NCI-H446 treated with DMSO at 0.1 percent for 48 hours (cell line): Measurements from ENCODE around the gene RBM6.
"Not testable (repeated sequence)": the region's sequence is repeated elsewhere in the genome, so short reads cannot be mapped to it uniquely, and the experiment has no call there.

Experiments used
- DNase-seq: peaks from one replicate; lab custom pipeline; 2025; lab: John Stamatoyannopoulos, UW

Gene RBM6, protein sequence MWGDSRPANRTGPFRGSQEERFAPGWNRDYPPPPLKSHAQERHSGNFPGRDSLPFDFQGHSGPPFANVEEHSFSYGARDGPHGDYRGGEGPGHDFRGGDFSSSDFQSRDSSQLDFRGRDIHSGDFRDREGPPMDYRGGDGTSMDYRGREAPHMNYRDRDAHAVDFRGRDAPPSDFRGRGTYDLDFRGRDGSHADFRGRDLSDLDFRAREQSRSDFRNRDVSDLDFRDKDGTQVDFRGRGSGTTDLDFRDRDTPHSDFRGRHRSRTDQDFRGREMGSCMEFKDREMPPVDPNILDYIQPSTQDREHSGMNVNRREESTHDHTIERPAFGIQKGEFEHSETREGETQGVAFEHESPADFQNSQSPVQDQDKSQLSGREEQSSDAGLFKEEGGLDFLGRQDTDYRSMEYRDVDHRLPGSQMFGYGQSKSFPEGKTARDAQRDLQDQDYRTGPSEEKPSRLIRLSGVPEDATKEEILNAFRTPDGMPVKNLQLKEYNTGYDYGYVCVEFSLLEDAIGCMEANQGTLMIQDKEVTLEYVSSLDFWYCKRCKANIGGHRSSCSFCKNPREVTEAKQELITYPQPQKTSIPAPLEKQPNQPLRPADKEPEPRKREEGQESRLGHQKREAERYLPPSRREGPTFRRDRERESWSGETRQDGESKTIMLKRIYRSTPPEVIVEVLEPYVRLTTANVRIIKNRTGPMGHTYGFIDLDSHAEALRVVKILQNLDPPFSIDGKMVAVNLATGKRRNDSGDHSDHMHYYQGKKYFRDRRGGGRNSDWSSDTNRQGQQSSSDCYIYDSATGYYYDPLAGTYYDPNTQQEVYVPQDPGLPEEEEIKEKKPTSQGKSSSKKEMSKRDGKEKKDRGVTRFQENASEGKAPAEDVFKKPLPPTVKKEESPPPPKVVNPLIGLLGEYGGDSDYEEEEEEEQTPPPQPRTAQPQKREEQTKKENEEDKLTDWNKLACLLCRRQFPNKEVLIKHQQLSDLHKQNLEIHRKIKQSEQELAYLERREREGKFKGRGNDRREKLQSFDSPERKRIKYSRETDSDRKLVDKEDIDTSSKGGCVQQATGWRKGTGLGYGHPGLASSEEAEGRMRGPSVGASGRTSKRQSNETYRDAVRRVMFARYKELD

DNA sequence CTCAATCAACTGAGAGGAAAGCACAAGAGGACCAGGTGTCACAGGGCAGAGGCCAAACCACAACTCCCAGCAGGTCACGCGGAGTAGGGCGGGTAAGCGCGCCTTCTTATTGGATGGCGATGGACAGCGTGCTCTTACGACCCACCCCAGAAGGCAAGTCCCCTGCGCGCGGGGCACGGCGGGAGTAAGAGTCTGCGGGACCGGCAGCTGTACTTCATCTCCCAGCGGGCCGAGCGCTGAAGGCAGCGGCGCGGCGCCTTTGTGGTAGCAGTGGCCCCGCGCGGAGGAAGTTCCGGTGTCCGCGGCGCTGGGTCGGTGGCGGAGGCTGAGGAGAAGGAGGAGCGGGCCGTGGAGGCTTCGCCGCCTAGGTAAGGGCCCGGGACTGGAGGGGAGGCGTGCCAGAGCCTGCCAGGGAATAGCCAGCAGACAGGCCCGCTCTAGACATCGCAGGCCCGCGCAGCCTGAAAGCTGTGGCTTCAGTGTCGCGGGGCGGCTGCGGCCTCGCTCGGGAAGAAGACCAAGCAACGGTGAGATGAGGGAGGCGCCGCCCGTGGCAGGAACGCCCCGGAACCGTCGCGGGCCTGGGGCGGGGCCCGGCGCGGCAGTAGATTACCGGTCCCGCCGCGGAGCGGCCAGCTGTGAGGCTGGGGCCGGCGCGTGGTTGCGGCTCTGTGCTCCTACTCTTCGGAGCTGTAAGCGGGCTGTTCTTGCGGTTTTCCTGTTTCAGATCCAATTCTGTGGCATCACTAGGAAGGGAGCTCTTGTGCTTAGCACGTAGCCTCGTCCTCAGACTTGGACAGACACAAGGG lies at the start of gene RBM6:
Gene RBM6 (plus strand): TSS at position 293 of the 809 bp plus-strand sequence. CDS start 22,492 bp downstream, outside the sequence.
- peak; percentile 91 for DNase-seq

DNA sequence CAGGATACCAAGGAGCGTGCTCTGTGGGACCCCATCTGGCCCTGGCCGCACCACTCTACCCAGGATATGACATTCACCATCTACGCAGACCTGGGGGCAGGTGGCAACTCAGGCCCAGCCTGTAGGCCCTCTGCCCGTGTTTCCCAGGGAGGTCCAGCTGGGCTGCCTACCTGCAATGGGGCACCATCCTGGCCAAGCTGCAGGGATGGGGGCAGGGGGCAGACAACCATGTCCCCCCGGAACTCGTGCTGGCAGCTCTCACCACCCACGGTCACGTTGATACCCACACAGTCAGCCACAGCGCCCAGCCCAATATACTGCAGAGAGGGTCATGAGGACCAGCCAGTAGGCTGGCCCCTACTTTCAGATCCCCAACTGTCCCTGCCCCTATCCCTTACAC lies 44.2 kb upstream of the RBM6 start:
- DNase-seq = no peak

DNA sequence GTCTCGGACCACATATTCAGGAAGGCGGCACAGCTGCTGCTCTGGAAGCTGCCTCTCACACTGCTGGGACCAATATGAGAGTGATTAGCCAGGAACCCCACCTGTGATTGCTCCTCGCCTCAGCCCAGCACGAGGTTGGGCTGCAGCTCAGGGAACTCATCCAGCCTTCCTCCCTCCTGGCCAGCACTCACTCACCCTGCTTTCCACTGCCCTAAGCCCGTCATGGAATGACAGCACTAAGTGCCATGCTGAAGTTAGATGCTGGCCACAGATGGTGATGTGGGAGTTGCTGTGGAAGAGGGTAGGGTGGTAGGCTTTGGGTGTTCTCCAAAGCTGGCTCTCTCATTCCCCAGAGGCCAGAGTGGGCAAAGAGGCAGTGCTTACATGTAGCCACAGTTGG lies 43.6 kb upstream of the RBM6 start:
- DNase-seq = no peak

DNA sequence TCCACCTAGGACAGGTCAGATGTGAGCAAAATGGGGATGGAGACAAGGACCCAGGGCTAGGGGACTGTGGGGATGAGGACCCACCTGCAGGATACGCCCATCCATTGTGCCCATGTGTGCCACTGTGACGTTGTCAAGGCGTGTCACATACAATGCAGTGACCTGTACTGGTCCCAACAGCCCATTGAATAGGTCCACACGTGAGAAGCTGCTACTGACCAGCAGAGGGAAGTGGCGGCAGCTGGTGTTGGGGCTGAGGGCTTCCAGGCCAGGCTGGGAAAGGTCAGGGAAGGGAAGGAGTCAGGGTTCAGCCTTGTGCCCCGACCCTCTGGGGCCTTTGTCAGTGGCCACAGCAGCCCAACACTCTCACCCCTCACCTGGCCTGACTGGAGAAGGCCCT lies 41.0 kb upstream of the RBM6 start:
- DNase-seq = no peak

DNA sequence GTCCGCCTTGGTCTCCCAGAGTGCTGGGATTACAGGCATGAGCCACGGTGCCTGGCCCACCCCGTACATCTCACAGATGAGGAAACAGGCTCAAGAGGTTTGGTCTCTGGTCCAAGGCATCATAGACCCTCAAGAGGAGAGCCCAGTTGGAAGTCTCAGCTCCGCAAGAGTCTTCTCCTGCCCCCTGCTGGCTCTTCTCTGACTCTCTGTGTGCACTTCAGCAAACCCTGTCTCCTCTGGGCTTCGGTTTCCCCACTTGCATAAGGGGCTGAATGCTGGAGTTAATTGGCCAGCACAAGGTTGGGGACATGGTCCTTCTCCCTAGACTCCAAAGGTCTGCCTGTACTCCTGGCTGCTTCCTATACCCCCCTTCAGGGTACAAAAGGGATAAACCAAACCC lies 40.1 kb upstream of the RBM6 start:
- DNase-seq = no peak

DNA sequence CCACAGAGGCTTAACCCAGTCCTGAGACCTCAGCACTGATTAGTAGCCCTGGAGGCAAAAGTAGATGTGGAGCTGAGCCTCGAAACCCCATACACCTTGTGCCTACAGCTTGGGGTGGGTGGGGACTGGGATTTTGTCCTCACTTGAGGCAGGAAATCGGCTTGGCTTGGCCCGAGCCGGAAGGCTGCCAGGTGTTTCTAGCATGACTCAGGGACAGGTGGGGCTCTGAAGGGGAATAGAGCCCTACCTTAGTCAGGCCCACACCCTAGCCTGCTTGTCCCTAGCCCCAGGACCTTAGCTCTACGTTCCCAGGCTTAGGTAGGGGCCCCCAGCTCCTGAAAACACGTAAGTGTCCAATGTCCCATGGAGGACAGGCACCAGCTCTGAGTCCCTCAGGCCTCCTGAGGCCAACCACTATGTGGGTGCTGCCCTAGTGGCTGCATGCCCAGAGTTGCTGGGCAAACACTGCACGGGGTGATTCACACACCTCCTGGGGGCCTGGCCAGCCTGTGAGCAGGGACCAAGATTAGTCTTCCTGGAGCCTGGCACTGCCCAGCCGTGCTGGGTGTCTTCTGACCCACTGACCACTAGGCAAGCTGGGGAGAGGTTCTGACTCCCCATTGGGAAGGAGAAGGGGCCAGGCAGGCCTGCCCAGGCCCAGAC lies 39.3 kb upstream of the RBM6 start:
- no peak for DNase-seq

DNA sequence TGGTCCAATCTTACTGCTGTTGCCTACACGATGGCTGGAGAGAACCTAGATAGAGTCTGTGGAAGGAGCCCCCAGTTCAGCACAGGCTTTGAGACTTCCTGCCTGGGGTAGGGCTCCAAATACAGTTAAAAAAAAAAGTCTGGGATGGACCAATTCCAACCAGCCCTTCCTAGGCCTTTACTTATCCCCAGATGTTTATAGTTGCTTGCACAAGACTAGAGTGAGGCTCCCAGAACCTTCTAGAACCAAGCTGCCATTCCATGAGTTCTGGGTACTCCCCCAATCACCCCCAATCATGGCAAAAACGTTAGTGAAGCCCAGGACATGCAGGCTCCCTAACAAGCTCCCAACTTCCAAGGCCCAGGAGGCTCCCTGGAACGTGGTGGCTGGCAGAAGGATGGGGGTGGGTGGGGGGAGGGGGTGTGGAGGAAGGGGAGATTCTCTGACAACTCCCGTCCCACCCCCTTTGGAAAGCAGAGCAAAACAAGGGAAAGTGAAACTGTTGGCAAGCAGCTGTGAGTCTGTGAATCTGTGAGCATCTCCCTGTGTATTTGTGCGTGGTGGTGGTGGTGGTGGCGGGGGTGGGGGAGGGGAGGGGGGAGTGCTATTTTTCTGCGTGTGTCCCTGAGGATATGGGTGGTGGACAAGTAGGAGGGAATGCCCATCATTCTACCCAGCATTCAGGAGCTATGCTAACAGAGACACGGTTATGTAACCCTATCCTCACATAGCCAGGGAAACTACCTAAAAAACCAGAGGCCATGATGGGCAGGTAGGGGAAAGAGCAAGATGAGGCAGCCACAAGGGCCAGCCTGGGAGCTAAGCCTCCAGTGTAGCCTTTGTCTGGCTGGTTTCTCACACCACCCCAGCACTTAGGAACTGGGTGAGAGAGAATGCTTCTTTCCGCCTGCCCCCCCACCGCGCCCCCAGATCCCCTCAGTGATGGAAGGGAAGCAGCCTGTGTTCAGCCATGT lies 38.3 kb upstream of the RBM6 start:
- no peak for DNase-seq

DNA sequence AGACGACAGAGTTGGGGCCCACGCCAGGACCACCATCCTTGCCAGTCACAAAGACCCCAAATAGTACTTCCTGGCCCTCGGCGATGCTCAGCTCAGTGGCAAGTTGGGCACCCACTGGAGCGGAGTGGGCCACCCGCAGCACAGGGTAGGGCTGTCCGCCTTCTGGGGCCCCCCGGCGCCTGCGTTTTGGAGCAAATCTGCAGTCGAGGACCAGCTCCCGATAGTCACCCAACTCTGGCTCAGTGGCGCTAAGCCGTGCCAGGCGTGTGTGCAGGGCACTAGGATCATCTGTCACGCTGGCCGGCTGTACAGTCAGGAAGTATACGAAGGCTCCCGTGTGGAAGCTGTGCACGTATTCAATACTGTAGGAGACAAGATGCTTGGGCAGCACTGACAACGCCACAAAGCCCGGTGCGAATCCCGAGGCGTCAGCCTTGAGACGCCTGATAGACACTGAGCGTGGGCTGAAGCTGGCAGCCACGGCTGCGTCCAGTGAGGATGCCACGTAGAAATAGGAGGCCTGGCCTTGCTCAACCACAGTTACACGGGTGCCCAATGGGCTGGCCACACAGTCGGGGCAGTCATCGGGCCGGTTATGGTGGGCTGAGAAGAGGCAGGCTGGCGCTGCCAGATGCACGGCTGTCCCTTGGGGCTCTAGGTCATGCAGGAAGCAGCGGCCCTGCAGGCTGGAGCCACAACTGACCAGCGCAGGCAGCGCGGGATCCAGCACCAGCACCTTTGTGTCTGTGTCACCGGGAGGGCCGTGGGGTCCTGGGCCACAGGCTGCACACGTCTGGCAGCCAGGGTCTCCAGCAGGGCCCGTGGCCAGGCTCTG lies 37.2 kb upstream of the RBM6 start:
- no peak for DNase-seq

DNA sequence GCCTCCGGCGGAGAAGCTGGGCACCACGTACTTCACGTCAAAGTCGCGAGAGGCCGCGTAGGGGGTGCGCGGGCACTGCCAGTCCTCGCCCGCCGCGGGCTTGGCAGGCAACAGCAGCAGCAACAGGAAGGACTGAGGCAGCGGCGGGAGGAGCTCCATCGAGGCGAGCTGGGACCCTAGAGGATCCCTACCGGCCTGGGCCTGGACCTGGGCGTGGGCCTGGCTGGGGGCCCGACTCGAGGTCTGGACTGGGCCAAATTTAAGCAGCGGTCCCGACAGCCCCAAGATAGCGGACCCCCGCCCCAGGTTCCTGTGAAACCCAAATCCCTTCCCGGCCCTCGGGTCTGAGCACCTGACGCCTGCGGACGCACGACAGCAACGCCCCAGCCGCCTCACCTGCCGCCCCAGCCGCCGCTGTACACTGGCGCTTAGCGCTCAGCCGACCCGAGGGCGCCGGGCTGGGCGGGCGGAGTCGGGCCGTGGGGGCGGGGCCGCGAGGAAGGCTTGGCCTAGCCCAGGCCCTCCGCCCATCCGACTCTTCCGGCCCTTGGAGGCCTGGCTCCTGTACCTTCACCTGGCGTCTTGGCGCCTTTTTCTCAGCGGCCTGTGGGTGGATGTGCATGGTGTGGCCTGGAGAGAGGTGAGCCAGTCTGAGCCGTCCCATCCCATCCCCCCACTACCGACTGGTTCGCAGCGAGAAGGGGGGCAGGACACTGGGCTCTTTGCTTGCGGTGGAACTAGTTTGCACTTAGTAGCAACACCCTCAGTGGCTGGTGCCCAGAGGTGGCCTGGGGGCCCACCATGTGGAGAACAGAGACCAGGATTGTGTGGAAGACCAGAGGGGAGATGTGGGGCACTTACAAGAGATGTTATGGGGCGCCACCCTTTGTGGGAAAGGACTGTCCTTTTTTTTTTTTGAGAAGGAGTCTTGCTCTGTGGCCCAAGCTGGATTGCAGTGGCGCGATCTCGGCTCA lies 36.2 kb upstream of the RBM6 start, which contains the start of gene MST1R:
Gene MST1R (minus strand): TSS at position 423 of the 974 bp plus-strand sequence. CDS start 264 bp downstream, at position 159.
- no peak for DNase-seq

DNA sequence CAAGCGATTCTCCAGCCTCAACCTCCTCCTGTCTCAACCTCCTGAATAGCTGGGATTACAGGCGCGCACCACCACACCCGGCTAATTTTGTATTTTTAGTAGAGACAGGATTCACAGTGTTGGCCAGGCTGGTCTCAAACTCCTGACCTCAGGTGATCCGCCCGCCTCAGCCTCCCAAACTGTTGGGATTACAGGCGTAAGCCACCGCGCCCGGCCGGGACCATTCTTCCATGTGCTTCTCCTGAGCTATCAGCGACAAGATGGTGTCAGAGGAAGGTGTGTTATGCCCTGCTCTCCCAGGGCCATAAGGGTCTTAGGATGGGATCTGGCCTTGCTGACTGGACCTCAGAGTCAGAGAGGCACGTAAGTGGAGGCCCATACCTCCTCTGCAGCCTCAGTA lies 35.5 kb upstream of the RBM6 start:
- not testable (repeated sequence) for DNase-seq

DNA sequence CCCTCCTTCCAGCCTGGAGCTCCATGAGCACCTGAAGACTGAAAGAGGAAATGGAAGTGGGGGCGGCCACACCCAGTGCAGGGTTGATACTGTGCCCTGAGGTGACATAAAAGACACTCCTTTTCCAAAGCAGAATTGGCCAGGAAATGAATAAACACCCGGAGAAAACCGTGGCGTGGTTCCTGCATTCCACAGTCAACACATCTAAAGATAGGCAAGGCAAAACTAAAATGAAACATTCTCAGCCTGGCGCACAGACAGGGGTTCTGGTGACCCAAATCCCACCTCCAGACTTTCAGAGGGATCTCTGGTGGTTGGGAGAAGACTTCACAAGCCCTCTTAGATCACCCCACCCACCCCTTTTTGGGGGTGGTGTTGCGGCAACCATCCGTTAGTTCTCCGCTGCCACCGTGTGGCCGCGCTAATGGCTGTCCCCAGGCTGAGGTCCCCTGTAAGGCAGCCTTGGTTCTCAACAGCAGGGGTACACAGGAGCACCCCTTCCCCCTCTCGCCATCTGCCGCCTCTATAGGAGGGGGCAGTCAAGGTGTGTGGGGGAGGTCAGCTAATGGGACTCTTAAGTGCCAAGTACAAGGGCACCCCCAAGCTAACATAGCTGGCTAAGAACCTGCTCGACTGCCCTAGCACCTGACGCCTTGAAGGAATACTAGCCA lies 33.7 kb upstream of the RBM6 start:
- DNase-seq = no peak

DNA sequence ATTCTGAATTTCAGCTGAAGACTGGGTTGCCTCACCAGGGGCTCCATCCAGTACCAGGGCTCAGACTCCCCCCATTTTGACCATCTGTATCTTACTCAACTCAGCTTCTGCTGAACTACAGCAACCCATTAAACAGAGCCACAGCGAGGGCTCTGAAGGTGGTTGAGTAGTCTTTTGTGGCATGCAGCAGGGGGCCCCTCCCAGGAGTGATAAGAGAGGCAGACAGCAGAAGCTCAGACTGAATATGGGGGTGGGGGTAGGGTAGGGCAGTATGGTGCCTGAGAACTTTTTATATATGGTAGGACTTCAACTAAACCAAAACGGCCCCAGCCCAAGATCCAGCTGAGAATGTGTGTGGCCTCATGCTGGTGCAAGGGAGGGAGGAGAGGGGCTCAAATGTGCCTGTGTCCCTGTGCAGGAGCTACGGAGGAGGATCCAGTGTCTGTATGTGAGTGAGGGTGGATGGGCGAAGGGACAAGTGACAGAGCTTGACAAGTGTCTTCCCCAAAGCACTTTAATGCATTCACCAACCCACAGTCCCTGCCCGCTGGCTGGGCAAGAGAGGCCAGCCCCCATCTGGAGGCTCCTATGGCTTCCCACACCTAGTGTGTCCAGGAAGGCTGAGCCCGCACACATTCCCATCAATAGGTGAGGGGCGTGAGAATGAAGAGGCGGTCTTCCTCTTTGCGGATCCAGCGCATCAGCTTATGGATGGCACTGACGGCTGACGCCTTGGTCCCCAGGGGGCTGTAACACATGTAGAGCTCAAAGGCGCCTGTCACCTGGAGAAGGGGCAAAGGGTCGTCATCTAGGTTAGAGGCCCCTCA lies 31.4 kb upstream of the RBM6 start:
- no peak for DNase-seq

DNA sequence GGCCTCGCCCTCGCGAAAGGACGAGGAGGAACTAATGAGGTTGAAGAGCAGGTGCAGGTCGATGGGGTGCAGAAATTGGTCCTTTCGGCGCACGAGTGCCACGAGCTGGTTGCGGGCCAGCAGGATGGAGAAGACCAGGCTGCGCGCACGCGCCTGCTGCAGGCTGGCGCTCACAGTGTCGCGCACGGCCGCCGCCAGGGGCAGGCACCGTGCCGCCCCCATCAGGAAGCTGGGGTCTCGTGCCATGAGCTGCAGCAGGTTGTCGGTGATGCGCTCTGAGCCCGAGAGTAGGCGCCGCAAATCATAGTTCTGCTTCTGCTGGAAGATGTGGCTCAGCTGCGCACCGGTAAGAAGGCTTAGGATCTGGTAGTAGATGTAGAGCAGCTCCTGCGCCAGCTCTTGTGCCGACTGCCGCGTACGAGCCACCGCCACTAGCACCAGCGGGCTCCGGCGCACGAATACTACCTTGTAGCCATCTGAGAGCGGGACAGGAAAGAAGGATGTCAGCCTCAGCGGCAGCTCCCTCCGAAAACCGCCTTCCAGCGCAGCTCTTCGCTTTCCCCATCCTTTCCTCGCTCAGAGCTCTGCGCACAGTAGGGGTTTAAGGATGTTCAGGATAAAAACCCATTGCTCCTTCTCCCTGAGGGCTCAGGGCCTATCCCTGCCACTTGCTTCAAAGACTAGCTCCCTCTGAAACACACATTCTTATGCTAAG lies 29.4 kb upstream of the RBM6 start:
- DNase-seq = no peak

DNA sequence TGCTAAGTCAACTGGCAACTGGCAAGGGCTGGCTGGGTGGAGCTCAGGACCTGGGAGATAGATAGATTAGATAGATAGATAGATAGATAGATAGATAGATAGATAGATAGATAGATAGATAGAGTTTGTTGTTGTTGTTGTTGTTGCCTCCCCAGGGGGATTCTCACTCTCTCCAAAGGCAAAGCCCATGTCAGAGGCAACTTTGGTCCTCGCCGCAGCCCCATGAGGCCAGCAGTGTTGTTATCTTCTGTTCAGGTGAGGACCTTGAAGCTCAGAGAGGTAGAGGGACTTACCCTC lies 28.9 kb upstream of the RBM6 start:
- DNase-seq = no peak

DNA sequence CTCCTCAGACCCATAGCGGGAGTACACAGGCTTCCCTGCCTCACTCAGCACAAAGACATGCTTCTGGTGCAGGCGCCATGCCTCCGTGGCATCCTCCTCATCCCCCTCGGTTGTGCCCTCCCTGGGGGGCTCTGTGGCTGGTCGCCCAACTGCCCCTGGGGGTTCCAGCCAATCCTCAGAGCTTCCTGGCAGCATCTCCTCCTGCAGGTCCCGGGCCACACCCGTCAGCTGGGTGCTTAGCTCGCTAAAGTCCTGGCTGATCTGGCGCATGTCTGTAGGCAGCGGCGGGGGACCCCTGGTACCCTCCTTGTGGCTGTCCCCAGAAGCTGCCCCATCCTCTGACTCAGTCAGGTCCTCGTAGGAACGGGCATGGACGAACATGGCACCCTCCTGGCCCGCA lies 28.3 kb upstream of the RBM6 start:
- no peak for DNase-seq

DNA sequence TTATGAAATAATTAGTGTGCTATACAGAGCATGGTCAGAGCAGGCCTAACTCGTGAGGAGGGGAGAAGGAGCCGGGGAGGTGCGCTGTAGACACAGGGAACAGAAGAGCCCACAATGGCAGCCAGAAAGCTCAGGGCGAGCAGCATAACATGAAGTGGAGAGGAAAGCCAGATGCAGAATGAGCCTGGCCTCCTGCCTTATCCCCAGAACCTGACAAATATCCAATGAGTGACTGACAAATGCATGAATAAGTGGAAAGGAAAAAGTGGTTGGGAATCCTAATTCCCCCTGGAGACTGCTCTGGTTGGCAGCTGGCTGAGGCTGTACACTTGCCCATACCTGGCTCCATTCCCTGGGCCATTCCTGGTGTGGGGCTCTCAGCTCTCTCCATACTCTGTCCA lies 27.1 kb upstream of the RBM6 start:
- peak; percentile 57 for DNase-seq
